Brain microvascular endothelial cell (primary cell): Measurements from ENCODE around the gene TMEM150C.
"Not testable (repeated sequence)": the region's sequence is repeated elsewhere in the genome, so short reads cannot be mapped to it uniquely, and the experiment has no call there.

ENCODE experiments used
- DNase-seq: peaks from one replicate; pipeline ENCODE4 v3.0.0-alpha.2; 2020
- H3K27ac ChIP-seq: fragments of 250-450 bp; sonication (Bioruptor Pico); 2 replicates; pipeline ENCODE4 v1.5.1; 2020; ENCODE audit warnings: mild to moderate bottlenecking, moderate library complexity
- H3K27me3 ChIP-seq: fragments of 250-450 bp; sonication (Bioruptor Pico); replicated peaks from 2 replicates; pipeline ENCODE4 v1.5.1; 2020; ENCODE audit warnings: mild to moderate bottlenecking
- H3K36me3 ChIP-seq: fragments of 250-450 bp; sonication (Bioruptor Pico); replicated peaks from 2 replicates; pipeline ENCODE4 v1.5.1; 2020; ENCODE audit warnings: mild to moderate bottlenecking
- H3K4me3 ChIP-seq: 2 replicates; pipeline ENCODE4 v1.5.1; 2011; ENCODE audit warnings: low read depth, mild to moderate bottlenecking, control low read depth, low read length, moderate library complexity
- in situ Hi-C: cut with HindIII; loops from 2 replicates; pipeline ENCODE4 v1.10.0; 2017; ENCODE audit warnings: low sequenced_read_pairs, low pct_ligation_motif_present
- TF ChIP-seq, protein P1 (sequence below): IDR thresholded peaks from 2 replicates; pipeline ENCODE4 v1.5.1; 2011; ENCODE audit warnings: low read depth, mild to moderate bottlenecking, moderate library complexity, low read length, control low read depth, inconsistent platforms; ENCODE audit errors: missing control alignments

TMEM150C gene

DNA sequence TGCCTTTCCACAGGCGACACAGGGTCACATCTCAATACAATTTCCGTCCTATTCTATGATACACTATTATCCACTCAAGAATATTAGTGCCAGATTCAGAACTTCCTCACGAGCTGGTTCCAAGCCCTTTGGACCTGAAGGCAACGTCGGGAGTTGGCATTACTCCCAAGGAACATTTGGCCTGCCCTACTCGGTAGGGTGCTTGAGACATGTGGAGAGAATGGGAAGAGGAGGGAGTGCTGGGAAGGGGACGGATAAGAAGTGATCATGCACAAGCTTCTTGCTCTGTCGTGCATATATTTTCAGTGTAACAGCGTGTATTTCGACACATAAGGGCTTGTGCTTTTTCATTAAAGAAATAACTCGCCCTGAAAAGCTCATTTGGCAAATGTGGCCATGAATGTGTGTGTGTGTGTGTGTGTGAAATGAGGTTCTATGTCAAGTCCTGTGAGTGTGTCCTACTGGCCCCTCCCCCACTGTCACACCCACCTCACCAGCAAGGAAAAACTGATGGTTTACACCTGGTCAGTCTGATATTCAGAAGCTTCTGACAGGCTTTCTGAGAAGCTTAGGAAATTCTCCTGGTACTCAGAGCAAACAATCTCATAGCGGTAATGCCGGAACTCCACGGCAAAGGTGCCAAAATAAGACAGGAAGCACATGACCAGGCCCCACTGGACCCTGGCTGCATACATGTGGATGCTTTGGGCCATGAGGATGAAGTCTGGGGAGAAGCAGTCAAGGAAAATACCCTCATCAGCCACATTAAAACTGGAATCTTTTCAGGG, 76.6 kb downstream of the TMEM150C start:
- in situ Hi-C loops, result no loop called here
- TF ChIP-seq, protein P1, sequence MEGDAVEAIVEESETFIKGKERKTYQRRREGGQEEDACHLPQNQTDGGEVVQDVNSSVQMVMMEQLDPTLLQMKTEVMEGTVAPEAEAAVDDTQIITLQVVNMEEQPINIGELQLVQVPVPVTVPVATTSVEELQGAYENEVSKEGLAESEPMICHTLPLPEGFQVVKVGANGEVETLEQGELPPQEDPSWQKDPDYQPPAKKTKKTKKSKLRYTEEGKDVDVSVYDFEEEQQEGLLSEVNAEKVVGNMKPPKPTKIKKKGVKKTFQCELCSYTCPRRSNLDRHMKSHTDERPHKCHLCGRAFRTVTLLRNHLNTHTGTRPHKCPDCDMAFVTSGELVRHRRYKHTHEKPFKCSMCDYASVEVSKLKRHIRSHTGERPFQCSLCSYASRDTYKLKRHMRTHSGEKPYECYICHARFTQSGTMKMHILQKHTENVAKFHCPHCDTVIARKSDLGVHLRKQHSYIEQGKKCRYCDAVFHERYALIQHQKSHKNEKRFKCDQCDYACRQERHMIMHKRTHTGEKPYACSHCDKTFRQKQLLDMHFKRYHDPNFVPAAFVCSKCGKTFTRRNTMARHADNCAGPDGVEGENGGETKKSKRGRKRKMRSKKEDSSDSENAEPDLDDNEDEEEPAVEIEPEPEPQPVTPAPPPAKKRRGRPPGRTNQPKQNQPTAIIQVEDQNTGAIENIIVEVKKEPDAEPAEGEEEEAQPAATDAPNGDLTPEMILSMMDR, result no peak

DNA sequence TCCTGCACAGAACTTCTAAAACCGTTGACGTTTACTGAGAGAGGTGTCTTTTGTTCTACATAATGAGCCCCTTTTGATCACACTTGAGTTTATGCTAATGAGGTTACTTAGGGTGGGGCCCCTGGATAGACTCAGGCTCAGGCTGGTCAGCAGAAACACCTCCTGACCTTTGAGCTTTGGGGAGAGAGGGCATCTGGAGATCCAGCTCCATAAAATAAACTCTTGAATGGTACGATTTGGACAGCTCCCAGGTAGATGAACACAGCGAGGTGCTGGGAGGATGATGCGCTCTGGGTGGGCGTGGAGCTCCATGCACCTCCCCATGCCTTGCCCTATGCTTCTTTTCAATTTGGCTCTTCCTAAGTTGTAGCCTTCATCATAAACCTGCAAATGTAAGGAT, 79.4 kb downstream of the TMEM150C start:
- Histone ChIP-seq H3K27ac (no peak overlapping the region), H3K4me3 (no peak overlapping the region), H3K27me3 (no peaks in the 10 kb centered on the region), H3K36me3 (no peaks in the 10 kb centered on the region)
- TF ChIP-seq, protein P1, result no peak
- no peak for DNase-seq
- in situ Hi-C loops, result no loop called here

More for the DNA sequence above, 76.6 kb downstream of the TMEM150C start:
- Histone ChIP-seq H3K27me3 (no peaks in the 10 kb centered on the region), H3K36me3 (no peaks in the 10 kb centered on the region), H3K4me3 (no peak overlapping the region), H3K27ac (no peak overlapping the region)
- DNase-seq, result no peak

DNA sequence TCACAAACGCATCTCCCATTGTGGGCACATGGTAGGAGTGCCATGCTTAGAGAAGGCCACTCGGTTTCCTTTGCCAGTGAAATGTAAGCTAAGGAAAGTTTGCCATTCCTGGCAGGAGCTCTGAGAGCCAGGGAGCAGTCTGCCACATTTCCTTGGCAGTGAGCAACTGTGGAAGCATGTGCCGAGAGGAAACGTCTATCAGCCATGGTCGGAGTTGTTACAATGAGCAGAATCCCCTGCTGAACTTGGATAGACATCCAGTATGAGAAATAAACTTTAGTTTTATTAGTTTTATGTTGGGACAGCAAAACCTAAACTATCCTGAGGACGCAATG, 80.3 kb downstream of the TMEM150C start:
- no peak for DNase-seq
- Histone ChIP-seq H3K27ac (no peak overlapping the region), H3K27me3 (no peaks in the 10 kb centered on the region), H3K36me3 (no peaks in the 10 kb centered on the region), H3K4me3 (no peak overlapping the region)
- TF ChIP-seq, protein P1, result no peak
- in situ Hi-C loops, result no loop called here

DNA sequence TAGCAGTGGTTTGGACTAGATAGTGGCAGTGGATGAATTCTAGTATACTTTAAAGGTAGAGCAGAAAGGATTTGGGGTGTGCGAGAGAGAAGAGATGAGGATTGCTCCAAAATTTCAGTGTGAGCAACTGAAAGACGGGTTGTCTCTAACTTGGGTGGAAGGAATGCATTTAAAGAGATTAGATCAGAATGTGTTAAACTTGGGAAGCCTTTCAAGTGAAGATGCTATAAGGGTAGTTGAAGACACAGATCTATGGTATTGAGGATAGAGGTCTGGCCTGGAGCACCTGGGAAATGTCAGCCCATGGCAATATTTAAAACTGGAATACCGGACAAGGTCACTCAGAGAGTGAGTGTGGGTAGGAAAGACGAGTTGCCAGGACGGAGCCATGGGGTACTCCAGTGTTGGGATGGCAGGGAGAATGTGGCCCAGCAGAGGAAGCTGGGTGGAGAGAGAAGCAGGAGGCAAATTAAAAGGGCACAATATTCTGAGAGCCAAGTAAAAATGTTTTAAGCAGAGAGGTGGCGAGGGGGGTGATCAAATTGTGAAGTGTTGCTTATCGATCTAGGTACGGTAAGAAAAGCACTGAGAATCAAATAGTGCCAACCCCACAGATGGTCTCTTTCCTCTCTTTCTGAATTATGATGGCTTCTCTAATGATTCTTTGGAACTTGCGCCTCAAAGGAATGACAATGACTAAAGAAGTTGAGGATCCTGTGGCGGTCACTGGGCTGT, 80.8 kb downstream of the TMEM150C start:
- in situ Hi-C loops, result no loop called here

DNA sequence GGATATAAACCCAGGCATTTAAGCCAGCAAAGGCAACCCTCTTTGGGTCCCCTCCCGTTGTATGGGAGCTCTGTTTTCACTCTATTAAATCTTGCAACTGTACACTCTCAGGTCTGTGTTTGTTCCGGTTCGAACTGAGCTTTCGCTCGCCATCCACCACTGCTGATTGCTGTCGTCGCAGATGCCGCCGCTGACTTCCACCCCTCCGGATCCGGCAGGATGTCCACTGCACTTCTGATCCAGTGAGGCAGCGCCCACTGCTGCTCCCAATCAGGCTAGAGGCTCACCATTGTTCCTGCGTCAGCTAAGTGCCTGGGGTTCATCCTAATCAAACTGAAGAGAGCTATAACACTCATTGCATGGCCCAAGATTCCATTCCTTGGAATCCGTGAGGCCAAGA, 82.2 kb downstream of the TMEM150C start:
- no peaks in the 10 kb centered on the region for H3K27me3 ChIP-seq
- H3K27ac ChIP-seq, result no peak overlapping the region
- no peaks in the 10 kb centered on the region for H3K36me3 ChIP-seq
- in situ Hi-C loops, result no loop called here
- no peak overlapping the region for H3K4me3 ChIP-seq
- TF ChIP-seq, protein P1, result no peak
- no peak for DNase-seq

More for the DNA sequence above, 80.8 kb downstream of the TMEM150C start:
- Histone ChIP-seq H3K4me3 (no peak overlapping the region), H3K27ac (no peak overlapping the region), H3K36me3 (no peaks in the 10 kb centered on the region), H3K27me3 (no peaks in the 10 kb centered on the region)
- TF ChIP-seq, protein P1, result no peak
- DNase-seq, result no peak

DNA sequence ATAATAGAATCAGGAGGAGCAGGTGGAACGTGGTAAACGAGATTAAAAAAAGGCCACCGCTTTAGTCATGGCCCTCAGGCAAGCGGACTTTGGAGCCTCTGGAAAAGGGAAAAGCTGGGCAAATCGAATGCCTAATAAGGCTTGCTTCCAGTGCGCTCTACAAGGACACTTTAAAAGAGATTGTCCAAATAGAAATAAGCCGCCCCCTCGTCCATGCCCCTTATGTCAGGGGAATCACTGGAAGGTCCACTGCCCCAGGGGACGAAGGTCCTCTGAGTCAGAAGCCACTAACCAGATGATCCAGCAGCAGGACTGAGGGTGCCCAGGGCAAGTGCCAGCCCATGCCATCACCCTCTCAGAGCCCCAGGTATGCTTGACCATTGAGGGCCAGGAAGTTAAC, 84.3 kb downstream of the TMEM150C start:
- DNase-seq, H3K27ac ChIP-seq, H3K36me3 ChIP-seq, in situ Hi-C loops, H3K27me3 ChIP-seq, H3K4me3 ChIP-seq: not testable (repeated sequence)

DNA sequence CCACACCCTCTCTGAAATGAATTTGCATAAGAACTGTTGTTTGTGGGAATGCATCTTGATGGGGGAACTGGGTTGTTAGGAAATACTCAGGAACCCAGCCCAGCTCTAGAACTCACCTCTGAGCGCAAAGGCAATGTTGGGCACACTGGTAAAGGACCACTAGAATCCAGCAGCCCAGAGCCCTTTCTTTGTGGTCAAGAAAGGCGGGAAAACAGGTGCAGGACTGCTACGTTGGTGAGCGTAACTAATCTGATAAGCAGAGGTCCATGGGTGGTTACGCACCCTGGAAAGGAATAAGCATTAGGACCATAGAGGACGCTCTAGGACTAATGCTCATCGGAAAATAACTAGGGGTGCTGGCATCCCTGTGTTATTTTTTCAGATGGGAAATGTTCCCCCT, 85.9 kb downstream of the TMEM150C start:
- H3K27ac ChIP-seq, H3K4me3 ChIP-seq, H3K27me3 ChIP-seq, DNase-seq, in situ Hi-C loops, H3K36me3 ChIP-seq: not testable (repeated sequence)
